HG02840 (cell line): Measurements from ENCODE around the gene AAGAB.
"Not testable (repeated sequence)": the region's sequence is repeated elsewhere in the genome, so short reads cannot be mapped to it uniquely, and the experiment has no call there.

ENCODE experiments used
- ATAC-seq: cut with Tn5 transposase; IDR thresholded peaks from one replicate; pipeline ENCODE4 v1.9.1; 2021; ENCODE audit warnings: mild to moderate bottlenecking, moderate library complexity, moderate number of reproducible peaks; ENCODE audit not compliant: unreplicated experiment, low FRiP score

AAGAB gene

GRCh38 chr15:67154249-67154648 is 100.2 kb downstream of the AAGAB start:
- ATAC-seq = no peak

DNA sequence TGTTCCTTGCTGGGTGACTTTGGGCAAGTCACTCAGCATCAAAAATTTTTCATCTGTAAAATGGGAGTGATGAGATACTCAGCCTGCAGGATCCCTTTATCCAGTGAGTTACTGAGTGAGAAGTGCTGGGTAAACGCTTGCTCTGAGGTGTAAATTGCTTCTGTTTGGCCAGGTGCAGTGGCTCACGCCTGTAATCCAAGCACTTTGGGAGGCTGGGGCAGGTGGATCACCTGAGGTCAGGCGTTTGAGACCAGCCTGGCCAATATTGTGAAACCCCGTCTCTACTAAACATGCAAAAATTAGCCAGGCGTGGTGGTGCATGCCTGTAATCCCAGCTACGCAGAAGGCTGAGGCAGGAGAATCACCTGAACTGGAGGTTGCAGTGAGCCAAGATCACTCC is 101.4 kb downstream of the AAGAB start:
- ATAC-seq = not testable (repeated sequence)

GRCh38 chr15:67152429-67152828 is 102.0 kb downstream of the AAGAB start:
- no peak for ATAC-seq
